IMR-90 (cell line): ENCODE data around the gene CALD1. TPM values are rescaled to one million over a fixed set of nuclear protein-coding genes. Genes with fewer than 3 reads are reported as not detected.
A peak's percentile ranks its signal among the peaks of the same experiment; 100 is the strongest.

Experiments used
- ATAC-seq: fragments of 200-7000 bp; cut with Tn5 transposase; 2 replicates; pipeline ENCODE4 v1.9.1; 2020; ENCODE audit warnings: low read depth, mild to moderate bottlenecking, moderate library complexity
- BruUV-seq: library from RNA; stranded (reverse); fragments of 400-500 nt; replicated peaks from 2 replicates; lab custom pipeline; 2021; lab: Mats Ljungman, UMichigan
- CTCF ChIA-PET: fragments of 300-600 bp; formaldehyde crosslinking; extraction: SDS; loops from one replicate; lab custom pipeline; 2021; ENCODE audit warnings: antibody characterized with exemption; lab: Yijun Ruan, JAX
- POLR2A ChIA-PET: fragments of 300-600 bp; sonication (Branson Sonifier 250); formaldehyde crosslinking; loops from one replicate; lab custom pipeline; 2022; ENCODE audit warnings: antibody characterized with exemption; ENCODE audit not compliant: unreplicated experiment; lab: Charles Lee
- DNase-seq: peaks from one replicate; pipeline ENCODE4 v3.0.0; 2013
- H2AFZ ChIP-seq: replicated peaks from 2 replicates; pipeline ENCODE3; 2013; ENCODE audit warnings: low read length, mild to moderate bottlenecking; ENCODE audit not compliant: poor library complexity
- H2AK5ac ChIP-seq: 2 replicates; pipeline ENCODE4 v1.6.1; 2013; ENCODE audit warnings: low read depth, low read length, inconsistent platforms
- H2AK9ac ChIP-seq: replicated peaks from 2 replicates; pipeline ENCODE3; 2013; ENCODE audit warnings: mild to moderate bottlenecking, low read depth, low read length, moderate library complexity; ENCODE audit not compliant: poor library complexity
- H2BK120ac ChIP-seq: 2 replicates; pipeline ENCODE4 v1.6.1; 2013; ENCODE audit warnings: low read depth, low read length, inconsistent platforms
- H2BK15ac ChIP-seq: 3 replicates; pipeline ENCODE4 v1.6.1; 2013; ENCODE audit warnings: low read depth, low read length, inconsistent platforms
- H2BK20ac ChIP-seq: 2 replicates; pipeline ENCODE4 v1.6.1; 2013; ENCODE audit warnings: low read depth, mild to moderate bottlenecking, inconsistent platforms, low read length, moderate library complexity
- H2BK5ac ChIP-seq: 2 replicates; pipeline ENCODE4 v1.6.1; 2013; ENCODE audit warnings: mild to moderate bottlenecking, low read depth, low read length, inconsistent platforms; ENCODE audit not compliant: poor library complexity, severe bottlenecking
- H3K14ac ChIP-seq: replicated peaks from 2 replicates; pipeline ENCODE4 v1.6.1; 2013; ENCODE audit warnings: low read depth, low read length, inconsistent platforms
- H3K18ac ChIP-seq: 2 replicates; pipeline ENCODE4 v1.6.1; 2013; ENCODE audit warnings: low read depth, low read length, control low read depth
- H3K23ac ChIP-seq: 2 replicates; pipeline ENCODE4 v1.6.1; 2013; ENCODE audit warnings: low read depth, low read length, inconsistent platforms
- H3K27ac ChIP-seq: 2 replicates; pipeline ENCODE4 v1.5.1; 2013; ENCODE audit warnings: mild to moderate bottlenecking, control low read depth, low read length; ENCODE audit not compliant: insufficient read depth
- H3K27me3 ChIP-seq: 2 replicates; pipeline ENCODE4 v1.6.1; 2013; ENCODE audit warnings: low read length; ENCODE audit not compliant: control insufficient read depth, insufficient read depth
- H3K36me3 ChIP-seq: 2 replicates; pipeline ENCODE4 v1.6.1; 2013; ENCODE audit warnings: low read length, mixed read lengths; ENCODE audit not compliant: control insufficient read depth, insufficient read depth
- H3K4ac ChIP-seq: 2 replicates; pipeline ENCODE4 v1.6.1; 2013; ENCODE audit warnings: low read depth, low read length, inconsistent platforms
- H3K4me1 ChIP-seq: 2 replicates; pipeline ENCODE4 v1.6.1; 2013; ENCODE audit warnings: low read length, mixed read lengths; ENCODE audit not compliant: control insufficient read depth, insufficient read depth
- H3K4me2 ChIP-seq: 2 replicates; pipeline ENCODE4 v1.6.1; 2013; ENCODE audit warnings: low read depth, mild to moderate bottlenecking, control low read depth, low read length, moderate library complexity
- H3K4me3 ChIP-seq: 2 replicates; pipeline ENCODE4 v1.5.1; 2013; ENCODE audit warnings: low read depth, mild to moderate bottlenecking, control low read depth, low read length, moderate library complexity; ENCODE audit not compliant: insufficient read depth
- H3K56ac ChIP-seq: 2 replicates; pipeline ENCODE4 v1.6.1; 2013; ENCODE audit warnings: low read length, inconsistent platforms; ENCODE audit not compliant: insufficient read depth; ENCODE audit errors: extremely low read depth
- H3K79me1 ChIP-seq, 2 experiments: 2 replicates each; pipeline ENCODE4 v1.6.1; 2013; ENCODE audit warnings: low read length in 2 of 2, inconsistent platforms in 1 of 2, low read depth in 1 of 2
- H3K9ac ChIP-seq: 2 replicates; pipeline ENCODE4 v1.6.1; 2013; ENCODE audit warnings: low read depth, low read length, control low read depth
- H3K9me1 ChIP-seq: 2 replicates; pipeline ENCODE4 v1.6.1; 2013; ENCODE audit warnings: low read length, inconsistent platforms; ENCODE audit not compliant: insufficient read depth
- H3K9me3 ChIP-seq: 2 replicates; pipeline ENCODE4 v1.6.1; 2013; ENCODE audit warnings: low read length; ENCODE audit not compliant: control insufficient read depth, insufficient read depth
- H4K20me1 ChIP-seq: 2 replicates; pipeline ENCODE4 v1.6.1; 2013; ENCODE audit warnings: low read length, inconsistent platforms; ENCODE audit not compliant: insufficient read depth
- H4K5ac ChIP-seq: 2 replicates; pipeline ENCODE4 v1.6.1; 2013; ENCODE audit warnings: mild to moderate bottlenecking, low read depth, low read length, control low read depth
- H4K8ac ChIP-seq, 2 experiments: 2 replicates each; pipeline ENCODE4 v1.6.1; 2013; ENCODE audit warnings: low read depth in 2 of 2, low read length in 2 of 2, control low read depth in 1 of 2, inconsistent platforms in 1 of 2
- H4K91ac ChIP-seq: 2 replicates; pipeline ENCODE4 v1.6.1; 2013; ENCODE audit warnings: low read depth, low read length, inconsistent platforms; ENCODE audit not compliant: insufficient read depth
- CHD1 ChIP-seq: IDR thresholded peaks from 2 replicates; pipeline ENCODE4 v1.6.1; 2012; ENCODE audit warnings: low read depth, low read length, improper control_type of control experiment
- CTCF ChIP-seq: conservative IDR thresholded peaks from 2 replicates; pipeline ENCODE4 v1.5.1; 2012; ENCODE audit warnings: mild to moderate bottlenecking, low read depth, low read length, improper control_type of control experiment
- ELK1 ChIP-seq: fragments of 150-350 bp; IDR thresholded peaks from 2 replicates; pipeline ENCODE4 v1.6.1; 2016; ENCODE audit warnings: low read depth, mild to moderate bottlenecking, low read length, moderate library complexity, borderline replicate concordance
- MAZ ChIP-seq: IDR thresholded peaks from 2 replicates; pipeline ENCODE4 v1.6.1; 2012; ENCODE audit warnings: low read depth, mild to moderate bottlenecking, low read length, improper control_type of control experiment, moderate library complexity, borderline replicate concordance
- MXI1 ChIP-seq: IDR thresholded peaks from 2 replicates; pipeline ENCODE4 v1.6.1; 2012; ENCODE audit warnings: low read depth, mild to moderate bottlenecking, low read length, moderate library complexity, borderline replicate concordance
- USF2 ChIP-seq: fragments of 150-350 bp; IDR thresholded peaks from 2 replicates; pipeline ENCODE4 v1.6.1; 2017; ENCODE audit warnings: mild to moderate bottlenecking, antibody characterized with exemption, low read length, low read depth
- WGBS, 2 experiments: methylation state at CpG; one replicate each; pipeline versions ENCODE4 v1.1.5 to v1.1.7; 2013; ENCODE audit warnings: missing lambda C conversion rate in 2 of 2; ENCODE audit not compliant: insufficient read length in 1 of 2; ENCODE audit errors: extremely low coverage in 2 of 2; 5-methylcytosine and 5-hydroxymethylcytosine counted together
- dilution Hi-C: fragments of 300-500 bp; cut with HindIII; formaldehyde crosslinking; loops from one replicate; pipeline ENCODE4 v1.14.3; 2018; ENCODE audit warnings: low sequenced_read_pairs; ENCODE audit not compliant: unreplicated experiment
- in situ Hi-C: fragments of 300-500 bp; cut with MboI; formaldehyde crosslinking; loops from 3 replicates; pipeline ENCODE4 v1.14.3; 2019; ENCODE audit warnings: low sequenced_read_pairs, inconsistent platforms, mixed read lengths
- intact Hi-C: fragments of 100-400 bp; cut with micrococcal nuclease; formaldehyde crosslinking; loops from 2 replicates; pipeline ENCODE4 v1.10.0; 2022
- polyA plus RNA-seq, 3 experiments: library from polyadenylated mRNA; depleted of rRNA; stranded (reverse); fragments of >200 nt; gene quantifications; 2 replicates each; pipeline ENCODE4 v1.2.3, GENCODE V29; 2012; ENCODE audit warnings: low replicate concordance in 1 of 3
- total RNA-seq: library from RNA; depleted of rRNA; stranded (reverse); fragments of >200 nt; gene quantifications from 2 replicates; pipeline ENCODE4 v1.2.3, GENCODE V29; 2012

The CALD1 gene
- total and polyA plus RNA-seq, 2 of the 4 experiments (the other 2 are of a cell fraction) = 375 to 487 TPM

DNA sequence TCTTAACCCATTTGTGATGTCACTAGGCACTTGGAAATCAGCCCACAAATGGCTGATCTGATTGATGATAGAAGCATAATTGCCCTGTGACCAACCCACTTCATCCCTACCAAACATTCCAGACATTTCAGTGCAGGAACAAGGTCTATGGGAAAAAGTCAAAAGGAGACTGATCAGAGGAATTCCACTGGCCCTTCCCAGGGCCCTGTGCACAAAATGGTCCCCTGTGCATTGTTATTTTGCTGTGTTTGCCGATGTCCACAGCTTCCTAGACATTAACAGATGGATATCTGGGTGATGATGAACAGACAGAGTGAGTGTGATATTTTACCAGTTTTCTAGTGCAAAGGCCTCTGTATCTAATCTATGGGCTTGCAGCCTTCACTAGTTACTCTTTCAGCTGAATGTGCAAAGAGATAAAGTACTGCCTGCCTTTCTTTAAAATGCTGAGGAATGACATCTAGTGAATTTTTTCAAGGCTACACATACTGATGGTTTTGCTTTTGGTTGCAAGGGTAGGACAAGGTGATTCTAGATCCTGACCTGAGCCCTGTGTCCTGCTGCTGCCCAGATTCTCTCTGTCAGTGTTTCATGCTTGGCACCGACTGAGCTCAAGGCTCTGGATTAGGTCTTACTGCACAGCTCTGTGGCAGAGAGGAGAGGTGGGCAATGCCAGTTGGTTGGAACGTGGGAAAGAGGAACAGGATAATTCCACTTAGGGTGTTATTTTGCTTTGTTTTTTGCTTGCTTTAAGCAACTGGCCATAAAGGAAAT lies 55.4 kb downstream of the CALD1 start:
- no peak overlapping the region for H3K4me3 ChIP-seq
- POLR2A ChIA-PET = no interaction called here
- H3K36me3 ChIP-seq = peaks cover 6% of the 10 kb centered on the region; the same call in 1 of the 2 replicates
- peaks cover 14% of the 10 kb centered on the region for H3K4me1 ChIP-seq
- no peak overlapping the region for H2AK9ac ChIP-seq
- intact Hi-C loops = no loop called here
- no peaks in the 10 kb centered on the region for H3K9me3 ChIP-seq
- DNase-seq (peak; percentile 82), ATAC-seq (peak; percentile 41)
- CTCF ChIA-PET = no interaction called here
- in situ Hi-C loops = no loop called here
- H3K56ac ChIP-seq = no peak overlapping the region
- BruUV-seq = no TSS peak
- H2AK5ac ChIP-seq = no peak overlapping the region
- no peak overlapping the region for H2BK15ac ChIP-seq
- H3K14ac ChIP-seq = peak overlapping the region; percentile 43; the same call in 1 of the 2 replicates
- H3K4ac ChIP-seq = no peak overlapping the region; the same call in 1 of the 2 replicates
- peak overlapping the region; percentile 30 for H4K5ac ChIP-seq
- no peaks in the 10 kb centered on the region for H3K27me3 ChIP-seq
- H4K8ac ChIP-seq = peak overlapping the region in 1 of 2 experiments; percentile 46; a peak in 1 of 4 replicates
- H3K9me1 ChIP-seq = peaks cover 7% of the 10 kb centered on the region
- no CpG with 5 or more reads among the region's 3 CpGs for WGBS, 2 experiments
- no peak overlapping the region for H3K9ac ChIP-seq
- no peak overlapping the region for H3K23ac ChIP-seq
- TF ChIP-seq CTCF (no peak), ELK1 (no peak), MAZ (no peak), USF2 (no peak), MXI1 (no peak), CHD1 (no peak)
- no peak overlapping the region for H2BK120ac ChIP-seq
- peaks cover 10 to 66% of the 10 kb centered on the region in 2 experiments for H3K79me1 ChIP-seq
- peak overlapping the region; percentile 35 for H2BK5ac ChIP-seq
- dilution Hi-C loops = no loop called here
- H3K18ac ChIP-seq = no peak overlapping the region; the same call in 1 of the 2 replicates
- H4K20me1 ChIP-seq = peaks cover 89% of the 10 kb centered on the region
- H3K27ac ChIP-seq = peak overlapping the region; percentile 51; the same call in 1 of the 2 replicates
- no peak overlapping the region for H2AFZ ChIP-seq
- H2BK20ac ChIP-seq = no peak overlapping the region
- H4K91ac ChIP-seq = no peak overlapping the region
- peak overlapping the region; percentile 1 for H3K4me2 ChIP-seq
